Activated CD4-positive, alpha-beta T cell treated with anti-CD3 and anti-CD28 coated beads for 24 hours (primary cell): ENCODE results near the gene LANCL1.
"Not testable (repeated sequence)": the region's sequence is repeated elsewhere in the genome, so short reads cannot be mapped to it uniquely, and the experiment has no call there.

Source experiments
- DNase-seq, 2 donors: peaks; one replicate each; pipeline ENCODE4 v3.0.0-alpha.2; 2020; ENCODE audit warnings: low read depth in 2 of 2

Gene LANCL1

GRCh38 chr2:210459407-210459806 is 17.2 kb downstream of the LANCL1 start:
- DNase-seq: no peak

- DNase-seq: no peak
These were observed 18.2 kb downstream of the LANCL1 start for GRCh38 chr2:210458395-210458794.

- DNase-seq: no peak
These were observed 20.0 kb downstream of the LANCL1 start for GRCh38 chr2:210456571-210456970.

- no peak for DNase-seq
These were observed 22.2 kb downstream of the LANCL1 start for GRCh38 chr2:210454336-210454735.

GRCh38 chr2:210452194-210452593 is 24.4 kb downstream of the LANCL1 start:
- no peak for DNase-seq

- DNase-seq: not testable (repeated sequence)
These were observed 25.6 kb downstream of the LANCL1 start for GRCh38 chr2:210450942-210451341.

GRCh38 chr2:210445732-210446131 is 30.8 kb downstream of the LANCL1 start:
- DNase-seq: no peak

GRCh38 chr2:210445116-210445707 is 31.3 kb downstream of the LANCL1 start:
- no peak for DNase-seq

GRCh38 chr2:210443527-210443926 is 33.0 kb downstream of the LANCL1 start:
- DNase-seq: no peak

- no peak for DNase-seq
These were observed 33.7 kb downstream of the LANCL1 start for GRCh38 chr2:210442878-210443277.

GRCh38 chr2:210442457-210442856 is 34.1 kb downstream of the LANCL1 start:
- no peak for DNase-seq

- no peak for DNase-seq
These were observed 36.4 kb downstream of the LANCL1 start for GRCh38 chr2:210440206-210440605.

GRCh38 chr2:210435439-210435838 is 41.1 kb downstream of the LANCL1 start:
- no peak for DNase-seq

GRCh38 chr2:210432633-210433032 is 43.9 kb downstream of the LANCL1 start:
- DNase-seq: no peak

- DNase-seq: no peak
These were observed 47.0 kb downstream of the LANCL1 start for GRCh38 chr2:210429403-210430137.

- no peak for DNase-seq
These were observed 48.0 kb downstream of the LANCL1 start for GRCh38 chr2:210428393-210429179.

GRCh38 chr2:210427309-210427708 is 49.2 kb downstream of the LANCL1 start:
- not testable (repeated sequence) for DNase-seq

- no peak for DNase-seq
These were observed 54.2 kb downstream of the LANCL1 start for GRCh38 chr2:210422366-210422765.

GRCh38 chr2:210421916-210422315 is 54.6 kb downstream of the LANCL1 start:
- no peak for DNase-seq

GRCh38 chr2:210412660-210413059 is 63.9 kb downstream of the LANCL1 start:
- no peak for DNase-seq

GRCh38 chr2:210410542-210410941 is 66.0 kb downstream of the LANCL1 start:
- DNase-seq: no peak

- no peak for DNase-seq
These were observed 77.0 kb downstream of the LANCL1 start for GRCh38 chr2:210399440-210400041.
